Mesothelial cell of epicardium (in vitro differentiated cells): ENCODE data around the gene DOCK10. TPM values are rescaled to one million over a fixed set of nuclear protein-coding genes. Genes with fewer than 3 reads are reported as not detected.

Experiments
- DNase-seq, 2 experiments: peaks; one replicate each; pipeline ENCODE4 v3.0.0; 2021; ENCODE audit warnings: low spot score in 2 of 2; ENCODE audit not compliant: unreplicated experiment in 2 of 2
- H3K27ac Mint-ChIP-seq: 2 replicates; pipeline ENCODE4 v1.8.0; 2021; ENCODE audit warnings: mixed read lengths
- H3K27me3 Mint-ChIP-seq: 2 replicates; pipeline ENCODE4 v1.8.0; 2021; ENCODE audit warnings: low read depth, mixed read lengths
- H3K36me3 Mint-ChIP-seq: 2 replicates; pipeline ENCODE4 v1.8.0; 2021; ENCODE audit warnings: mixed read lengths
- H3K4me1 Mint-ChIP-seq: 2 replicates; pipeline ENCODE4 v1.8.0; 2021; ENCODE audit warnings: mixed read lengths
- H3K4me3 Mint-ChIP-seq: 2 replicates; pipeline ENCODE4 v1.8.0; 2021; ENCODE audit warnings: mild to moderate bottlenecking, moderate library complexity, mixed read lengths
- H3K9me3 Mint-ChIP-seq: 2 replicates; pipeline ENCODE4 v1.8.0; 2021; ENCODE audit warnings: mixed read lengths
- CTCF ChIP-seq: fragments of 200-600 bp; sonication (generic); IDR thresholded peaks from one replicate; pipeline ENCODE4 v1.5.0; 2021; ENCODE audit warnings: antibody characterized with exemption; ENCODE audit not compliant: unreplicated experiment
- total RNA-seq: library from RNA; stranded (reverse); gene quantifications from 3 replicates; pipeline ENCODE4 v1.2.1, GENCODE V29; 2021

DOCK10 gene
- total RNA-seq, 1 donor from 2014 or later = 2.4 TPM

DNA sequence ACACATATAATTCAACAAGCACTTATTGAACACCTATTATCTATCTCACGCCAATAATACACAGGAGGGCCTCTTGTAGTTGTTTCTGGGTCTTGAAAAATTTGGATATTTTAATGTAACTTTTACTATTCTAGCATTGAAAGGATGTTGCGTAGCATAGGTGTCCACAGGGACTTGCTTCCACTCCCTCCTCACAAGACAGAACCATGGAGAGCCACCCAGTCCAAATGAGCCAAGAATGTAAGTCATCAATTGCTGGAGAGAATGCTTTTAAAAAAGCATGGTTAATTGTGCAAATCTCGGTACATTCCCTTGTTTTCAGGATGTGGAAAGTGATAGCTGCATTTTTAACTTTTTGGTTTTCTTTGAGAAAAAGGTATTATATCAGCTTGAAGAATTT lies 46.8 kb downstream of the DOCK10 start:
- H3K36me3 Mint-ChIP-seq = no peaks in the 10 kb centered on the region
- DNase-seq = no peak
- H3K4me1 Mint-ChIP-seq = peaks cover 8% of the 10 kb centered on the region
- no peak for TF ChIP-seq CTCF
- H3K27me3 Mint-ChIP-seq = peaks cover 39% of the 10 kb centered on the region
- H3K27ac Mint-ChIP-seq = no peak overlapping the region
- H3K4me3 Mint-ChIP-seq = no peak overlapping the region
- no peaks in the 10 kb centered on the region for H3K9me3 Mint-ChIP-seq

- no peak for TF ChIP-seq CTCF
- H3K36me3 Mint-ChIP-seq = no peaks in the 10 kb centered on the region
- H3K4me1 Mint-ChIP-seq = peaks cover 5% of the 10 kb centered on the region
- H3K4me3 Mint-ChIP-seq = no peak overlapping the region
- H3K27me3 Mint-ChIP-seq = peaks cover 46% of the 10 kb centered on the region
- H3K27ac Mint-ChIP-seq = no peak overlapping the region
- no peaks in the 10 kb centered on the region for H3K9me3 Mint-ChIP-seq
- DNase-seq = no peak
Observed at GRCh38 chr2:224994242-224994823, 47.9 kb downstream of the DOCK10 start.

DNA sequence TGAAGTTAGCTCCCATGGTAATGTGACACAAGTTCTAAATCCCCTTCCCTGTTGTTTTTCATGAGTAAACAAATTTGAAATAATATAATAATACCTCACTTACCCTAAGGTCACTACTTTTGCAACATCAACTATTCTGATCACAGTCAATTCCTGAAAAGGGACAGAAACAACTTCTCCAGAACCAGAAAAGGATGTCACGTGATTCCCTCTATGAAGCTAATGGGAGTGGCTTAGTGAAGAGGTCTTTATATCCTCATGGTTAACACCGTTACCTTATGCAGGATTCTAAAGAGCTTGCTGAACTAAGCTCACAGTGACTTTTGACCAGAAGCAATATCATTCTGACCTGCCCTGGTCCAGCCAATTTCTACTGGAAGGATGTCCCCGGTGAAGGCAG lies 51.6 kb downstream of the DOCK10 start:
- H3K36me3 Mint-ChIP-seq = no peaks in the 10 kb centered on the region
- no peaks in the 10 kb centered on the region for H3K9me3 Mint-ChIP-seq
- DNase-seq = no peak
- peaks cover 49% of the 10 kb centered on the region for H3K27me3 Mint-ChIP-seq
- no peak overlapping the region for H3K4me3 Mint-ChIP-seq
- no peaks in the 10 kb centered on the region for H3K4me1 Mint-ChIP-seq
- no peak for TF ChIP-seq CTCF
- no peak overlapping the region for H3K27ac Mint-ChIP-seq

DNA sequence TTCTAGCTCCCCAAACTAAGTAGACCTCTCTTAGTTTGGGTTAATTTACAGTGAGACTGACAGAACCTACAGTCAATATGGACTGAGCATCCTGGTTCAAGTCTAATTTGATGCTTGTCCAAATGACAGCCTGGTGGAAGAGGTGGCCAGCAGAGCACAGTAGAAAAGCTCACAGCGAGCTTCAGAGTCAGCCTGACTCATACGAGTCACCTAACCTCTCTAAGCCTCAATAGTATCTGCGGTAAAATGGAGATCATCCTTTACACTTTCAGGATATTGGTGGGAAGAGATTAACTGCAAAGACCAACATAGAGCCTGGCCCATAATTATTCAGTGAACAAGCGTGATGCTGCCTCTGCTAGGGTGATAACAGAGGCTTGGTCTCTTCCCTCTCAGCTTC lies 54.5 kb downstream of the DOCK10 start:
- no peaks in the 10 kb centered on the region for H3K36me3 Mint-ChIP-seq
- H3K27me3 Mint-ChIP-seq = peaks cover 42% of the 10 kb centered on the region
- no peaks in the 10 kb centered on the region for H3K9me3 Mint-ChIP-seq
- H3K27ac Mint-ChIP-seq = no peak overlapping the region
- TF ChIP-seq CTCF = no peak
- H3K4me1 Mint-ChIP-seq = peaks cover 14% of the 10 kb centered on the region
- DNase-seq = no peak
- no peak overlapping the region for H3K4me3 Mint-ChIP-seq

DNA sequence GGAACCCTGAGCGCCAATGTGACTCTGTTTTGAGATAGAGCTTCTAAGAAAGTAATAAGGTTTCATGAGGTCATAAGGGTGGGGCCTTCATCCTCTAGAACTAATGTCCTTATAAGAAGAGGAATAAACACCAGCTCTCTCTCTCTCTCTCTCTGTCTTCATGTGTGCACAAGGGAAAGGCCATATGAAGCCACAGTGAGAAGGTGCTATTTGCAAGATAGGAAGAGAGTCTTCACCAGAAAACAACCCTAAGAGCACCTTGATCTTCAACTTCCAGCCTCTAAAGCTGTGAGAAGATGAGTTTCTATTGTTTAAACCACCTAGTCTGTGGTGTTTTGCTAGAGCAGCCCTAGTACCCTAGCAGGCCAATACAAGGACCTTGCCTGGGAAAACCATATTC lies 55.8 kb downstream of the DOCK10 start:
- DNase-seq = no peak
- no peak overlapping the region for H3K27ac Mint-ChIP-seq
- H3K4me1 Mint-ChIP-seq = peaks cover 14% of the 10 kb centered on the region
- no peak overlapping the region for H3K4me3 Mint-ChIP-seq
- H3K9me3 Mint-ChIP-seq = no peaks in the 10 kb centered on the region
- no peaks in the 10 kb centered on the region for H3K36me3 Mint-ChIP-seq
- TF ChIP-seq CTCF = no peak
- H3K27me3 Mint-ChIP-seq = peaks cover 33% of the 10 kb centered on the region

GRCh38 chr2:224984637-224985036 lies 57.6 kb downstream of the DOCK10 start:
- Mint-ChIP-seq H3K4me1 (peaks cover 14% of the 10 kb centered on the region), H3K36me3 (no peaks in the 10 kb centered on the region), H3K9me3 (no peaks in the 10 kb centered on the region), H3K27ac (peak overlapping the region; percentile 6), H3K27me3 (peaks cover 21% of the 10 kb centered on the region), H3K4me3 (no peak overlapping the region)
- no peak for DNase-seq
- no peak for TF ChIP-seq CTCF
